ENCODE results near the gene KRT81.

DNA sequence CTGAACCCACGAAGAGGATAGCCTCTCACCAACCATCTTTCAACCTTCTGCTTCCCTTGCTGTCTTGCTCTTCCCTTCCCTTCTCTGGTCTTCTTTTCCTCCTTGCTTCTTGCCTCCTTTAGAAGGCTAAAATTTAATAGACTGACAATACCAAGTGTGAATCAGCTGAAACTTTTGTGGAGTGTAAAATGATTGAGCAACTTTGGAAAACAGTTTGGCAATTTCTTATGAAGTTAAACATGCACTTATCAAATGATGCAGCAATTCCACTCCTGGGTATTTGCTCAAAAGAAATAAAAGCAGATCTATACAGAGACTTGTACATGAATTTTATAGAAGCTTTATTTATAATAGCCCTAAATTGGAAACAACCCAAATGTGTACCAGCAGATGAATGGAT lies 20.2 kb downstream of the KRT81 start:
- TF ChIP-seq, protein P1, sequence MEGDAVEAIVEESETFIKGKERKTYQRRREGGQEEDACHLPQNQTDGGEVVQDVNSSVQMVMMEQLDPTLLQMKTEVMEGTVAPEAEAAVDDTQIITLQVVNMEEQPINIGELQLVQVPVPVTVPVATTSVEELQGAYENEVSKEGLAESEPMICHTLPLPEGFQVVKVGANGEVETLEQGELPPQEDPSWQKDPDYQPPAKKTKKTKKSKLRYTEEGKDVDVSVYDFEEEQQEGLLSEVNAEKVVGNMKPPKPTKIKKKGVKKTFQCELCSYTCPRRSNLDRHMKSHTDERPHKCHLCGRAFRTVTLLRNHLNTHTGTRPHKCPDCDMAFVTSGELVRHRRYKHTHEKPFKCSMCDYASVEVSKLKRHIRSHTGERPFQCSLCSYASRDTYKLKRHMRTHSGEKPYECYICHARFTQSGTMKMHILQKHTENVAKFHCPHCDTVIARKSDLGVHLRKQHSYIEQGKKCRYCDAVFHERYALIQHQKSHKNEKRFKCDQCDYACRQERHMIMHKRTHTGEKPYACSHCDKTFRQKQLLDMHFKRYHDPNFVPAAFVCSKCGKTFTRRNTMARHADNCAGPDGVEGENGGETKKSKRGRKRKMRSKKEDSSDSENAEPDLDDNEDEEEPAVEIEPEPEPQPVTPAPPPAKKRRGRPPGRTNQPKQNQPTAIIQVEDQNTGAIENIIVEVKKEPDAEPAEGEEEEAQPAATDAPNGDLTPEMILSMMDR (IDR thresholded peaks at IDR 0.05): no peak
- TF ChIP-seq, protein P2, sequence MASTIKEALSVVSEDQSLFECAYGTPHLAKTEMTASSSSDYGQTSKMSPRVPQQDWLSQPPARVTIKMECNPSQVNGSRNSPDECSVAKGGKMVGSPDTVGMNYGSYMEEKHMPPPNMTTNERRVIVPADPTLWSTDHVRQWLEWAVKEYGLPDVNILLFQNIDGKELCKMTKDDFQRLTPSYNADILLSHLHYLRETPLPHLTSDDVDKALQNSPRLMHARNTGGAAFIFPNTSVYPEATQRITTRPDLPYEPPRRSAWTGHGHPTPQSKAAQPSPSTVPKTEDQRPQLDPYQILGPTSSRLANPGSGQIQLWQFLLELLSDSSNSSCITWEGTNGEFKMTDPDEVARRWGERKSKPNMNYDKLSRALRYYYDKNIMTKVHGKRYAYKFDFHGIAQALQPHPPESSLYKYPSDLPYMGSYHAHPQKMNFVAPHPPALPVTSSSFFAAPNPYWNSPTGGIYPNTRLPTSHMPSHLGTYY (CRISPR knock-in tag; IDR thresholded peaks at IDR 0.05): no peak
- TF ChIP-seq, protein P3, sequence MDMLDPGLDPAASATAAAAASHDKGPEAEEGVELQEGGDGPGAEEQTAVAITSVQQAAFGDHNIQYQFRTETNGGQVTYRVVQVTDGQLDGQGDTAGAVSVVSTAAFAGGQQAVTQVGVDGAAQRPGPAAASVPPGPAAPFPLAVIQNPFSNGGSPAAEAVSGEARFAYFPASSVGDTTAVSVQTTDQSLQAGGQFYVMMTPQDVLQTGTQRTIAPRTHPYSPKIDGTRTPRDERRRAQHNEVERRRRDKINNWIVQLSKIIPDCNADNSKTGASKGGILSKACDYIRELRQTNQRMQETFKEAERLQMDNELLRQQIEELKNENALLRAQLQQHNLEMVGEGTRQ (CRISPR knock-in tag; IDR thresholded peaks at IDR 0.05): no peak
- TF ChIP-seq, protein P4, sequence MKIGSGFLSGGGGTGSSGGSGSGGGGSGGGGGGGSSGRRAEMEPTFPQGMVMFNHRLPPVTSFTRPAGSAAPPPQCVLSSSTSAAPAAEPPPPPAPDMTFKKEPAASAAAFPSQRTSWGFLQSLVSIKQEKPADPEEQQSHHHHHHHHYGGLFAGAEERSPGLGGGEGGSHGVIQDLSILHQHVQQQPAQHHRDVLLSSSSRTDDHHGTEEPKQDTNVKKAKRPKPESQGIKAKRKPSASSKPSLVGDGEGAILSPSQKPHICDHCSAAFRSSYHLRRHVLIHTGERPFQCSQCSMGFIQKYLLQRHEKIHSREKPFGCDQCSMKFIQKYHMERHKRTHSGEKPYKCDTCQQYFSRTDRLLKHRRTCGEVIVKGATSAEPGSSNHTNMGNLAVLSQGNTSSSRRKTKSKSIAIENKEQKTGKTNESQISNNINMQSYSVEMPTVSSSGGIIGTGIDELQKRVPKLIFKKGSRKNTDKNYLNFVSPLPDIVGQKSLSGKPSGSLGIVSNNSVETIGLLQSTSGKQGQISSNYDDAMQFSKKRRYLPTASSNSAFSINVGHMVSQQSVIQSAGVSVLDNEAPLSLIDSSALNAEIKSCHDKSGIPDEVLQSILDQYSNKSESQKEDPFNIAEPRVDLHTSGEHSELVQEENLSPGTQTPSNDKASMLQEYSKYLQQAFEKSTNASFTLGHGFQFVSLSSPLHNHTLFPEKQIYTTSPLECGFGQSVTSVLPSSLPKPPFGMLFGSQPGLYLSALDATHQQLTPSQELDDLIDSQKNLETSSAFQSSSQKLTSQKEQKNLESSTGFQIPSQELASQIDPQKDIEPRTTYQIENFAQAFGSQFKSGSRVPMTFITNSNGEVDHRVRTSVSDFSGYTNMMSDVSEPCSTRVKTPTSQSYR (CRISPR knock-in tag; IDR thresholded peaks at IDR 0.05): no peak

Measured in WTC11 (cell line).